ENCODE data around the gene CAPN8.

DNA sequence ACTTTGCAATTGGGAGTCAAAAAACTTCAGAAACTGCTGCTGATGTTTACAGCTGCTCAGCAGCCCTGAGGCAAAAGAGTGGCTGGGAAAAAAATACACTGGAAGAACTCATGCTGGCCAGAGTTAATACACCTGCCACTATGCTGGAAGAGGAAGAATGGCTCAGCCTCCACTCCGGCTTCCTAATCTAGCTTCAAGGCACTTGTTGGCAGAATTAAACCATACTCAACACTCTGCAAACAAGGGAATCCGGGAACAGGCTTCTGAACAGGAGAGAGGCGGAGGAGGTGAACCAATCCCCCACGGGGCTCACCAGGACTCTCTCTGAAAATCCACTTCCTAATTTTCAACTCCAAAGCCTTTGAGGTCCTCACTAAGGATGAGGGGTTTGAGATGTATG lies 152.2 kb downstream of the CAPN8 start:
- TF ChIP-seq, protein P1, sequence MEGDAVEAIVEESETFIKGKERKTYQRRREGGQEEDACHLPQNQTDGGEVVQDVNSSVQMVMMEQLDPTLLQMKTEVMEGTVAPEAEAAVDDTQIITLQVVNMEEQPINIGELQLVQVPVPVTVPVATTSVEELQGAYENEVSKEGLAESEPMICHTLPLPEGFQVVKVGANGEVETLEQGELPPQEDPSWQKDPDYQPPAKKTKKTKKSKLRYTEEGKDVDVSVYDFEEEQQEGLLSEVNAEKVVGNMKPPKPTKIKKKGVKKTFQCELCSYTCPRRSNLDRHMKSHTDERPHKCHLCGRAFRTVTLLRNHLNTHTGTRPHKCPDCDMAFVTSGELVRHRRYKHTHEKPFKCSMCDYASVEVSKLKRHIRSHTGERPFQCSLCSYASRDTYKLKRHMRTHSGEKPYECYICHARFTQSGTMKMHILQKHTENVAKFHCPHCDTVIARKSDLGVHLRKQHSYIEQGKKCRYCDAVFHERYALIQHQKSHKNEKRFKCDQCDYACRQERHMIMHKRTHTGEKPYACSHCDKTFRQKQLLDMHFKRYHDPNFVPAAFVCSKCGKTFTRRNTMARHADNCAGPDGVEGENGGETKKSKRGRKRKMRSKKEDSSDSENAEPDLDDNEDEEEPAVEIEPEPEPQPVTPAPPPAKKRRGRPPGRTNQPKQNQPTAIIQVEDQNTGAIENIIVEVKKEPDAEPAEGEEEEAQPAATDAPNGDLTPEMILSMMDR (conservative IDR thresholded peaks at IDR 0.05): no peak
- TF ChIP-seq ZFX (IDR thresholded peaks at IDR 0.05): no peak

Data from C4-2B (cell line).